ENCODE results near the gene KNG1.

KNG1 gene

DNA sequence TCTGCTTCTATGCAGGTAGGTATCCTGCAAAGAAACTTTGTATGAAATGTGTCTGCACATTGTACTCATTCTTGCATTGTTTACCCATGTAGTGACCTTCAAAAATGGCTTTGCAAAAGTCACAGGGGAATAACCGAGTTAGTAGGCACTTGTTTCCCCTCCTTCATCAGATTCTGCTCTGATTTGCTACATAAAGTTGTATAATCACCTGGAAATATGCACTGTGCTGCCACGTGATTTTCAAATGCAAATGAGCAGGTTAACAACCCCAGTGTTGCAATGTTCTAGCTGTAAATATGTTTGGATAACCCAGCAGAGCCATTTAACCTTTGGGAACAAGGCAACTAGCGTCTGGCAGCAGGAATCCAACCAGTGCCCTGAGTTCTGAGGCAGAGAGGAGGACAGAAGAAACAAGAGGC is at the start of gene KNG1:
KNG1 (plus strand) TSS at position 321 of the 419 bp plus-strand sequence. CDS start 184 bp downstream, outside the sequence.
- no peak within 1 kb of the TSS for H3K4me3 ChIP-seq (ENCODE audit: control insufficient read depth, low read depth, low read length)
- TF ChIP-seq CTCF (conservative IDR thresholded peaks at IDR 0.05; ENCODE audit: control insufficient read depth, insufficient read depth, low read depth, low read length), result no peak
- DNase-seq (ENCODE audit: low read depth), result no peak

DNA sequence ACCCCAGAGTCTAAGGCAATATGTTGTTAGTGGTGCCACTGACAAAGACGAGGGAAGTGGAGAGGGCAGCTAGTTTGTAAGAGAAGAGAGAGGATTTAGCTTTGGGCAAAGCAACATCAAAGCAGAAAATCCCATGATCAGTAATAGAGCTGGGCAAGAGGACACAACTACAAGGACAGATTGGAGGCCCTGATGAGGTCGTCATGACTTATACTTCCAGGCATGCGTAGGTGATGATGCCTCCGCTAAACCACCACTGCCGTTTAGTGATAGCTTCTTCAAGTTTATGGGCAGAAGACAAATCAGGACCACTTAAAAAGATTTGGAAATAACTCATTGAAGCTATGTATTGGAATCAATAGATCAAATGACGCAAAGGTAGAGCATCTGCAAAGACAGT is 48.7 kb upstream of the KNG1 start:
- no peak for DNase-seq (ENCODE audit: low read depth)
- no peak for TF ChIP-seq CTCF (conservative IDR thresholded peaks at IDR 0.05; ENCODE audit: control insufficient read depth, insufficient read depth, low read depth, low read length)
- no peak overlapping the region for H3K4me3 ChIP-seq (ENCODE audit: control insufficient read depth, low read depth, low read length)

DNA sequence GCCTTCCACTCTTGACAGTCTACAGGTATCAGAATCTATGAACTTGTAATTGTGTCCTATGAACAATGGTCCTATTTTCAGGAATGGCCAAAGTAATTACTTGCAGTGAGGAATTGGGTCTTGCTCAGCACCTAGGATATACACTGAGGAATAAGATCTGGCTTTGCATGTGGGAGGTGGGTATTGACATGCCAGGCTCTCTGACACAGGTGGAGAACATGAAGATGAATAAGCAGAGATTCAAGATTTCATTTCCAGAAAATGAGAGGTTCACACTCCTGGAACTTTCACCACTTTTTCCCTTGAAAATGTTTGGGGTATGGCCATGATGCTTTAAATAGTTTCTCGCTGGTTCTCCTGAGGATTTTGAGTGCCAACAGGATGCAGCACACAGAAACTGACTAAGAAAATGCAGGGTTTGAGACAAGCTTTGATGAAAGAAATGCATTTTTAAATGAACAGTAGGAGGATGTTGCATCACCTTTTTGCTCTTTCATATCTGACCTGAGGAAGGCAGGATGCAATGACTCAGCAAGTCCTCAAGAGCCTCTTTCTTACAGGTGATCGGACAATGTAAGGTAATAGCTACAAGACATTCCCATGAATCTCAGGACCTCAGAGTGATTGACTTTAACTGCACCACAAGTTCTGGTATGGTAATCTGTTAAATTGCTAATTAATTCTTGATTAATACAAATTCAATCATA is 47.6 kb upstream of the KNG1 start:
- no peak for TF ChIP-seq CTCF (conservative IDR thresholded peaks at IDR 0.05; ENCODE audit: control insufficient read depth, insufficient read depth, low read depth, low read length)
- H3K4me3 ChIP-seq (ENCODE audit: control insufficient read depth, low read depth, low read length), result no peak overlapping the region
- no peak for DNase-seq (ENCODE audit: low read depth)

DNA sequence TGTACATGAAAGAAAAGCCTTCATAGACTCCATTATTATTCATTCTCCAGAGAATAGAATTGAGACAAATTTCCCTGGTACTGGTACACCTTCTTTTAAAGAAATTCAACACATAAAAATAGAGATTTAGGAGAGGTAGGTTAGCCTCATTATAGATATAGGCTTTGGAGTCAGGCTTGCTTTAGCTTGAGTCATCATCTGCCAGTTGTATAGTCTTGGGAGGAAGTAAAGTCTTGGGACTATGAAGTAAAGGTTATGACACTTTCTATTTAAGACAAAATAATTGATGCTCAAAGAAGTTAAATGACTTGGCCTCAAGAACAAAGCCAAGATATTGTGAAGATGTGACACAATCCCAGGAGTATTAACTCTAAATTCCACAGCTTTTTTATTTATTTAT is 47.0 kb upstream of the KNG1 start:
- no peak for TF ChIP-seq CTCF (conservative IDR thresholded peaks at IDR 0.05; ENCODE audit: control insufficient read depth, insufficient read depth, low read depth, low read length)
- no peak for DNase-seq (ENCODE audit: low read depth)
- H3K4me3 ChIP-seq (ENCODE audit: control insufficient read depth, low read depth, low read length), result no peak overlapping the region

- no peak overlapping the region for H3K4me3 ChIP-seq (ENCODE audit: control insufficient read depth, low read depth, low read length)
- DNase-seq (ENCODE audit: low read depth), result no peak
- no peak for TF ChIP-seq CTCF (conservative IDR thresholded peaks at IDR 0.05; ENCODE audit: control insufficient read depth, insufficient read depth, low read depth, low read length)
Measured at GRCh38 chr3:186671051-186671450, 46.1 kb upstream of the KNG1 start.

GRCh38 chr3:186678604-186679003 is 38.6 kb upstream of the KNG1 start:
- no peak for TF ChIP-seq CTCF (conservative IDR thresholded peaks at IDR 0.05; ENCODE audit: control insufficient read depth, insufficient read depth, low read depth, low read length)
- H3K4me3 ChIP-seq (ENCODE audit: control insufficient read depth, low read depth, low read length), result no peak overlapping the region
- DNase-seq (ENCODE audit: low read depth), result no peak
